A549 treated with Mapracorat at 1 μM for 4 hours (cell line): ENCODE data around the gene SPPL2C. TPM values are rescaled to one million over a fixed set of nuclear protein-coding genes. Genes with fewer than 3 reads are reported as not detected.

Experiments
- total RNA-seq: library from RNA; stranded (reverse); fragments of 200-300 nt; extraction: Qiagen RNA extraction; gene quantifications from 5 replicates; pipeline ENCODE4 v1.2.3, GENCODE V29; 2022

The SPPL2C gene, protein sequence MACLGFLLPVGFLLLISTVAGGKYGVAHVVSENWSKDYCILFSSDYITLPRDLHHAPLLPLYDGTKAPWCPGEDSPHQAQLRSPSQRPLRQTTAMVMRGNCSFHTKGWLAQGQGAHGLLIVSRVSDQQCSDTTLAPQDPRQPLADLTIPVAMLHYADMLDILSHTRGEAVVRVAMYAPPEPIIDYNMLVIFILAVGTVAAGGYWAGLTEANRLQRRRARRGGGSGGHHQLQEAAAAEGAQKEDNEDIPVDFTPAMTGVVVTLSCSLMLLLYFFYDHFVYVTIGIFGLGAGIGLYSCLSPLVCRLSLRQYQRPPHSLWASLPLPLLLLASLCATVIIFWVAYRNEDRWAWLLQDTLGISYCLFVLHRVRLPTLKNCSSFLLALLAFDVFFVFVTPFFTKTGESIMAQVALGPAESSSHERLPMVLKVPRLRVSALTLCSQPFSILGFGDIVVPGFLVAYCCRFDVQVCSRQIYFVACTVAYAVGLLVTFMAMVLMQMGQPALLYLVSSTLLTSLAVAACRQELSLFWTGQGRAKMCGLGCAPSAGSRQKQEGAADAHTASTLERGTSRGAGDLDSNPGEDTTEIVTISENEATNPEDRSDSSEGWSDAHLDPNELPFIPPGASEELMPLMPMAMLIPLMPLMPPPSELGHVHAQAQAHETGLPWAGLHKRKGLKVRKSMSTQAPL
- total RNA-seq = not detected in 5 replicates

DNA sequence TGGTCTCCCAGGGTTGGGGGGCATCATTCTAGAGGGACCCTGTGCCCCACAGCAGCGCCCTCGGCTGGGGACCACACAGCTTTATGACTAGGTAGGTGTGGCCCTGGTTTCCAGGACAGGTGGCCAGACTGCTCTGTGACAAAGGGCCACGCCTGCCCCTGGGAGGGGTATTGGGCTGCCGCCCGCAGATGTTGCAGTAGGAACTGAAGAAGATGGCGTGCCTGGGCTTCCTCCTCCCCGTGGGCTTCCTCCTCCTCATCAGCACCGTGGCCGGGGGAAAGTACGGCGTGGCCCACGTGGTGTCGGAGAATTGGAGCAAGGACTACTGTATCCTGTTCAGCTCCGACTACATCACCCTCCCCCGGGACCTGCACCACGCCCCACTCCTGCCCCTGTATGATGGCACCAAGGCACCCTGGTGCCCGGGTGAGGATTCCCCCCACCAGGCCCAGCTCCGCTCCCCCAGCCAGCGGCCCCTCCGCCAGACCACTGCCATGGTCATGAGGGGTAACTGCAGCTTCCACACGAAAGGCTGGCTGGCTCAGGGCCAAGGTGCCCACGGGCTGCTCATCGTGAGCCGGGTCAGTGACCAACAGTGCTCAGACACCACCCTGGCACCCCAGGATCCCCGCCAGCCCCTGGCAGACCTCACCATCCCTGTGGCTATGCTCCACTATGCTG is at the start of gene SPPL2C:
SPPL2C (plus strand) TSS at position 187 of the 681 bp plus-strand sequence; CDS start at position 213, 26 bp downstream.

DNA sequence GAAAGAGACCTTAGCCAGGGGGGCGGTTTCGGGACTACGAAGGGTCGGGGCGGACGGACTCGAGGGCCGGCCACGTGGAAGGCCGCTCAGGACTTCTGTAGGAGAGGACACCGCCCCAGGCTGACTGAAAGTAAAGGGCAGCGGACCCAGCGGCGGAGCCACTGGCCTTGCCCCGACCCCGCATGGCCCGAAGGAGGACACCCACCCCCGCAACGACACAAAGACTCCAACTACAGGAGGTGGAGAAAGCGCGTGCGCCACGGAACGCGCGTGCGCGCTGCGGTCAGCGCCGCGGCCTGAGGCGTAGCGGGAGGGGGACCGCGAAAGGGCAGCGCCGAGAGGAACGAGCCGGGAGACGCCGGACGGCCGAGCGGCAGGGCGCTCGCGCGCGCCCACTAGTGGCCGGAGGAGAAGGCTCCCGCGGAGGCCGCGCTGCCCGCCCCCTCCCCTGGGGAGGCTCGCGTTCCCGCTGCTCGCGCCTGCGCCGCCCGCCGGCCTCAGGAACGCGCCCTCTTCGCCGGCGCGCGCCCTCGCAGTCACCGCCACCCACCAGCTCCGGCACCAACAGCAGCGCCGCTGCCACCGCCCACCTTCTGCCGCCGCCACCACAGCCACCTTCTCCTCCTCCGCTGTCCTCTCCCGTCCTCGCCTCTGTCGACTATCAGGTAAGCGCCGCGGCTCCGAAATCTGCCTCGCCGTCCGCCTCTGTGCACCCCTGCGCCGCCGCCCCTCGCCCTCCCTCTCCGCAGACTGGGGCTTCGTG is 49.5 kb downstream of the SPPL2C start, which contains the start of gene MAPT:
MAPT (plus strand) TSS at position 533 of the 763 bp plus-strand sequence. CDS start 67,784 bp downstream, outside the sequence.

Other genes starting within 250 kb of the SPPL2C start
- 0.07 to 0.28 TPM (median 0.17 TPM) in 4 of 5 replicates, not detected in the other for gene CRHR1, start 60.6 kb upstream of the SPPL2C start, total RNA-seq
- gene MAPT, start 49.7 kb downstream of the SPPL2C start, total RNA-seq = 1.2 to 2.5 TPM (median 1.5 TPM) in 5 replicates
- gene STH, start 154.4 kb downstream of the SPPL2C start, total RNA-seq = not detected in 5 replicates